GM12878 (cell line): ENCODE results near the gene FREM2. TPM values are rescaled to one million over a fixed set of nuclear protein-coding genes. Genes with fewer than 3 reads are reported as not detected.

ENCODE experiments used
- ATAC-seq: fragments of 200-7000 bp; cut with Tn5 transposase; 3 replicates; pipeline ENCODE4 v1.9.1; 2020; ENCODE audit warnings: mild to moderate bottlenecking, moderate library complexity
- BruUV-seq: library from RNA; stranded (reverse); fragments of 400-500 nt; replicated peaks from 2 replicates; lab custom pipeline; 2021; lab: Mats Ljungman, UMichigan
- CTCF ChIA-PET: fragments of 300-600 bp; sonication (Branson Sonifier 250); formaldehyde crosslinking; extraction: SDS; loops from one replicate; lab custom pipeline; 2021; ENCODE audit warnings: inconsistent platforms; lab: Yijun Ruan, JAX
- POLR2A ChIA-PET: fragments of 350-600 bp; formaldehyde crosslinking; extraction: SDS; loops from one replicate; lab custom pipeline; 2021; ENCODE audit warnings: inconsistent platforms; lab: Charles Lee
- RAD21 ChIA-PET: fragments of 300-600 bp; sonication (Branson Sonifier 250); formaldehyde crosslinking; loops from one replicate; lab custom pipeline; 2023; ENCODE audit warnings: antibody characterized with exemption; ENCODE audit not compliant: unreplicated experiment; lab: Charles Lee
- SMC1A ChIA-PET: fragments of 300-600 bp; sonication (Branson Sonifier 250); formaldehyde crosslinking; loops from one replicate; lab custom pipeline; 2023; ENCODE audit not compliant: unreplicated experiment, uncharacterized antibody; lab: Charles Lee
- DNase-seq: peaks from one replicate; pipeline ENCODE4 v3.0.0-alpha.2; 2011; ENCODE audit warnings: low read depth, low spot score
- FAIRE-seq: peaks from 3 replicates; lab custom pipeline; 2011; peaks lifted over from hg19 to GRCh38; lab: Jason Lieb, UNC
- H2AFZ ChIP-seq: 2 replicates; pipeline ENCODE4 v1.6.0; 2011; ENCODE audit warnings: low read depth, low read length, control low read depth; ENCODE audit not compliant: control insufficient read depth
- H3K27ac ChIP-seq: 2 replicates; pipeline ENCODE4 v1.5.1; 2011; ENCODE audit warnings: control low read depth; ENCODE audit not compliant: control insufficient read depth, insufficient read depth
- H3K27me3 ChIP-seq, 2 experiments: replicated peaks in 1 of 2; 2 replicates each; pipeline versions ENCODE4 v1.6.0 to v1.6.1; 2011; ENCODE audit warnings: low read length in 1 of 2; ENCODE audit not compliant: control insufficient read depth in 2 of 2, insufficient read depth in 2 of 2
- H3K36me3 ChIP-seq, 2 experiments: 2 replicates each; pipeline ENCODE4 v1.5.1; 2011; ENCODE audit warnings: low read length in 1 of 2; ENCODE audit not compliant: control insufficient read depth in 2 of 2, insufficient read depth in 2 of 2
- H3K4me1 ChIP-seq: 2 replicates; pipeline ENCODE4 v1.6.1; 2011; ENCODE audit warnings: mild to moderate bottlenecking, low read length, moderate library complexity, mixed read lengths; ENCODE audit not compliant: control insufficient read depth, insufficient read depth
- H3K4me2 ChIP-seq: 2 replicates; pipeline ENCODE4 v1.6.0; 2011; ENCODE audit warnings: control low read depth; ENCODE audit not compliant: control insufficient read depth, insufficient read depth
- H3K4me3 ChIP-seq: fragments of 200-600 bp; sonication (generic); 2 replicates; pipeline ENCODE4 v1.5.1; 2016
- H3K79me2 ChIP-seq: 2 replicates; pipeline ENCODE4 v1.6.0; 2011; ENCODE audit warnings: low read length; ENCODE audit not compliant: control insufficient read depth, insufficient read depth
- H3K9ac ChIP-seq: 2 replicates; pipeline ENCODE4 v1.8.0; 2011; ENCODE audit warnings: low read length, control low read depth, mixed read lengths; ENCODE audit not compliant: control insufficient read depth, insufficient read depth
- H3K9me3 ChIP-seq: replicated peaks from 3 replicates; pipeline ENCODE4 v1.5.1; 2011; ENCODE audit warnings: mild to moderate bottlenecking, low read length; ENCODE audit not compliant: control insufficient read depth, insufficient read depth
- H4K20me1 ChIP-seq: 2 replicates; pipeline ENCODE4 v1.6.0; 2011; ENCODE audit not compliant: control insufficient read depth, insufficient read depth
- CHD2 ChIP-seq: IDR thresholded peaks from 2 replicates; pipeline ENCODE4 v1.6.1; 2011; ENCODE audit warnings: low read depth, low read length, improper control_type of control experiment, borderline replicate concordance
- HDAC2 ChIP-seq: fragments of 200-600 bp; sonication (generic); IDR thresholded peaks from 2 replicates; pipeline ENCODE4 v1.6.1; 2017
- IKZF1 ChIP-seq: fragments of 450-650 bp; conservative IDR thresholded peaks from 2 replicates; pipeline ENCODE4 v1.6.1; 2017; ENCODE audit warnings: antibody characterized with exemption, mild to moderate bottlenecking
- LARP7 ChIP-seq: fragments of 450-650 bp; IDR thresholded peaks from 2 replicates; pipeline ENCODE4 v1.6.1; 2017; ENCODE audit warnings: mild to moderate bottlenecking
- NBN ChIP-seq: fragments of 450-650 bp; IDR thresholded peaks from 2 replicates; pipeline ENCODE4 v1.6.1; 2016
- PML ChIP-seq: IDR thresholded peaks from 2 replicates; pipeline ENCODE4 v1.6.1; 2012; ENCODE audit warnings: low read length, inconsistent platforms
- POLR2A ChIP-seq: IDR thresholded peaks from 2 replicates; pipeline ENCODE4 v1.6.1; 2011; ENCODE audit warnings: low read depth, mild to moderate bottlenecking, low read length
- SMAD5 ChIP-seq: IDR thresholded peaks from 2 replicates; pipeline ENCODE4 v1.6.1; 2016; ENCODE audit warnings: antibody characterized with exemption, low read depth
- SREBF2 ChIP-seq: IDR thresholded peaks from 2 replicates; pipeline ENCODE4 v1.6.1; 2012; ENCODE audit warnings: mild to moderate bottlenecking, low read length
- TCF3 ChIP-seq: IDR thresholded peaks from 2 replicates; pipeline ENCODE4 v1.6.1; 2012; ENCODE audit warnings: low read depth, mild to moderate bottlenecking, low read length, borderline replicate concordance; ENCODE audit not compliant: insufficient read depth
- YBX1 ChIP-seq: fragments of 450-650 bp; IDR thresholded peaks from 2 replicates; pipeline ENCODE4 v1.6.1; 2016; ENCODE audit warnings: antibody characterized with exemption
- ZNF207 ChIP-seq: fragments of 450-650 bp; IDR thresholded peaks from 2 replicates; pipeline ENCODE4 v1.6.1; 2014; ENCODE audit warnings: antibody characterized with exemption, mild to moderate bottlenecking, borderline replicate concordance
- ZNF24 ChIP-seq: fragments of 450-650 bp; IDR thresholded peaks from 2 replicates; pipeline ENCODE4 v1.6.1; 2017; ENCODE audit warnings: antibody characterized with exemption, mild to moderate bottlenecking
- ZZZ3 ChIP-seq: IDR thresholded peaks from 2 replicates; pipeline ENCODE4 v1.6.1; 2011; ENCODE audit warnings: low read depth; ENCODE audit not compliant: control insufficient read depth, insufficient read length
- WGBS: methylation state at CpG from one replicate; pipeline ENCODE4 v1.1.6; 2016; ENCODE audit warnings: low lambda C conversion rate; ENCODE audit not compliant: insufficient replicate concordance, insufficient coverage; ENCODE audit errors: missing lambda C conversion rate; 5-methylcytosine and 5-hydroxymethylcytosine counted together
- in situ Hi-C: fragments of 300-500 bp; cut with MboI; formaldehyde crosslinking; loops from 9 replicates; pipeline ENCODE4 v1.14.3; 2018; ENCODE audit warnings: mixed read lengths
- intact Hi-C: fragments of 100-400 bp; cut with micrococcal nuclease; formaldehyde crosslinking; loops from one replicate; pipeline ENCODE4 v1.14.2; 2022; ENCODE audit not compliant: unreplicated experiment
- polyA plus RNA-seq, 11 experiments: library from polyadenylated mRNA; depleted of rRNA in 4 of 11; unstranded in 6 of 11; stranded (reverse) in 5 of 11; fragments of >200 nt; fragmentation: Nextera tagmentation in 4 of 11; fragmentation: Illumina TruSeq in 1 of 11; extraction: Ambion mirVana in 4 of 11; extraction: Trizol in 1 of 11; gene quantifications; 1 replicate in 1 of 11; 2 replicates in 10 of 11; pipeline versions ENCODE4 v1.2.1 to v1.2.3, GENCODE V29; 2011 to 2016; ENCODE audit warnings: inconsistent platforms in 2 of 11, missing spikeins in 2 of 11, low read depth in 1 of 11
- total RNA-seq, 4 experiments: library from RNA; depleted of rRNA in 3 of 4; stranded (reverse); fragments of >200 nt in 3 of 4; fragmentation: Illumina TruSeq in 1 of 4; extraction: Trizol in 1 of 4; gene quantifications; 2 replicates each; pipeline versions ENCODE4 v1.2.1 to v1.2.3, GENCODE V29; 2013 to 2021
- TF ChIP-seq, protein P1 (sequence below): IDR thresholded peaks from 2 replicates; pipeline ENCODE4 v1.6.1; 2011; ENCODE audit warnings: low read depth, mild to moderate bottlenecking, low read length, moderate library complexity, borderline replicate concordance; ENCODE audit errors: extremely low read depth

Gene FREM2
- total and polyA plus RNA-seq, 10 of the 15 experiments (the other 5 are each of a cell fraction or from before 2014, with no cell fraction given), result 0.02 to 0.12 (median 0.05) TPM; not detected in 2

- ChIA-PET RAD21 (no interaction called here), CTCF (no interaction called here), SMC1A (interaction anchor here (1.7 kb wide), 1 partner anchor 10 kb away, joined by 6 read pairs; no protein-coding TSS in a partner anchor), POLR2A (no interaction called here)
- no TSS peak for BruUV-seq
- Histone ChIP-seq H3K36me3 (no peaks in the 10 kb centered on the region), H3K9me3 (no peaks in the 10 kb centered on the region), H3K27ac (no peak overlapping the region), H3K9ac (no peak overlapping the region), H2AFZ (no peak overlapping the region), H3K4me2 (no peak overlapping the region), H3K4me3 (no peak overlapping the region), H3K79me2 (no peaks in the 10 kb centered on the region), H4K20me1 (no peaks in the 10 kb centered on the region), H3K4me1 (no peaks in the 10 kb centered on the region), H3K27me3 (no peaks in the 10 kb centered on the region)
- ATAC-seq (no peak), DNase-seq (no peak), FAIRE-seq (no peak)
- in situ Hi-C loops, result no loop called here
- WGBS, result 75% methylated on average over 1 of the region's 1 CpG
- TF ChIP-seq NBN (no peak), ZNF24 (no peak), HDAC2 (no peak), LARP7 (no peak), PML (no peak), TCF3 (no peak), POLR2A (no peak), ZZZ3 (no peak), IKZF1 (no peak), SREBF2 (no peak), SMAD5 (no peak), ZNF207 (no peak), YBX1 (no peak), CHD2 (no peak)
- TF ChIP-seq, protein P1, sequence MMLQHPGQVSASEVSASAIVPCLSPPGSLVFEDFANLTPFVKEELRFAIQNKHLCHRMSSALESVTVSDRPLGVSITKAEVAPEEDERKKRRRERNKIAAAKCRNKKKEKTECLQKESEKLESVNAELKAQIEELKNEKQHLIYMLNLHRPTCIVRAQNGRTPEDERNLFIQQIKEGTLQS, result no peak
- intact Hi-C loops, result no loop called here
Measured at GRCh38 chr13:38648912-38649311, 38.0 kb upstream of the FREM2 start.
